COLO668 (cell line): ENCODE data around the gene UCP2.
"Not testable (repeated sequence)": the region's sequence is repeated elsewhere in the genome, so short reads cannot be mapped to it uniquely, and the experiment has no call there.

ENCODE experiments used
- DNase-seq: peaks from one replicate; lab custom pipeline; 2025; ENCODE audit not compliant: unreplicated experiment; lab: John Stamatoyannopoulos, UW

Gene UCP2

GRCh38 chr11:73996161-73996747 lies 13.6 kb upstream of the UCP2 start:
- peak; percentile 7 for DNase-seq

GRCh38 chr11:73995731-73996130 lies 13.1 kb upstream of the UCP2 start:
- DNase-seq = no peak

- no peak for DNase-seq
Observed at GRCh38 chr11:73995247-73995646, 12.6 kb upstream of the UCP2 start.

- DNase-seq = no peak
Observed at GRCh38 chr11:73991471-73992006, 8.9 kb upstream of the UCP2 start.

GRCh38 chr11:73990730-73991129 lies 8.1 kb upstream of the UCP2 start:
- DNase-seq = no peak

- DNase-seq = no peak
Observed at GRCh38 chr11:73989156-73989555, 6.5 kb upstream of the UCP2 start.

- no peak for DNase-seq
Observed at GRCh38 chr11:73988227-73988626, 5.6 kb upstream of the UCP2 start.

GRCh38 chr11:73985661-73986060 lies 3.0 kb upstream of the UCP2 start:
- DNase-seq = not testable (repeated sequence)

GRCh38 chr11:73983741-73984538 lies 1.3 kb upstream of the UCP2 start:
- no peak for DNase-seq

GRCh38 chr11:73982990-73983740 lies 522 bp upstream of the UCP2 start:
- peak; percentile 95 for DNase-seq

GRCh38 chr11:73981051-73981805 lies 1.4 kb downstream of the UCP2 start:
- no peak for DNase-seq

GRCh38 chr11:73980001-73980961 lies 2.4 kb downstream of the UCP2 start:
- peak; percentile 84 for DNase-seq

- DNase-seq = no peak
Observed at GRCh38 chr11:73978576-73979086, 4.0 kb downstream of the UCP2 start.

- DNase-seq = no peak
Observed at GRCh38 chr11:73977856-73978519, 4.7 kb downstream of the UCP2 start.

GRCh38 chr11:73976451-73977151 lies 6.0 kb downstream of the UCP2 start:
- DNase-seq = no peak

GRCh38 chr11:73975479-73975757 lies 7.2 kb downstream of the UCP2 start:
- no peak for DNase-seq

- DNase-seq = no peak
Observed at GRCh38 chr11:73974604-73975478, 7.8 kb downstream of the UCP2 start.
